GM18498 (cell line): ENCODE data around the gene COL9A2.

Source experiments
- ATAC-seq: cut with Tn5 transposase; IDR thresholded peaks from one replicate; pipeline ENCODE4 v1.9.1; 2021; ENCODE audit warnings: mild to moderate bottlenecking, moderate library complexity; ENCODE audit not compliant: unreplicated experiment

The COL9A2 gene

DNA sequence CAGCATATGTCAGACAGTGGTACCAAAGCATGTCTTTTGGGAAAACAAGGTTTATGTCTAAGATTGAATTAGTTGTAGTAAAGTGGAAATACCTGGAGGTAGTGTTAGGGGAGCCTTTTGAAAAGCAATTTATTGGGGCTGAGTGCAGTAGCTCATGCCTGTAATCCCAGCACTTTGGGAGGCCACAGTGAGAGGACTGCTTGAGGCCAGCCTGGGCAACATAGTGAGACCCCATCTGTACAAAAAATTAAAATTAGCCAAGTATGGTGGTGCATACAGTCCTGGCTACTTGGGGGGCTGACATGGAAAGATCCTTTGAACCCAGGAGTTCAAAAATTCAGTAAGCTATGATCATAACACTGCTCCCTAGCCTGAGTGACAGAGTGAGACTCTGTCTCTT is 51.8 kb downstream of the COL9A2 start:
- ATAC-seq: no peak

DNA sequence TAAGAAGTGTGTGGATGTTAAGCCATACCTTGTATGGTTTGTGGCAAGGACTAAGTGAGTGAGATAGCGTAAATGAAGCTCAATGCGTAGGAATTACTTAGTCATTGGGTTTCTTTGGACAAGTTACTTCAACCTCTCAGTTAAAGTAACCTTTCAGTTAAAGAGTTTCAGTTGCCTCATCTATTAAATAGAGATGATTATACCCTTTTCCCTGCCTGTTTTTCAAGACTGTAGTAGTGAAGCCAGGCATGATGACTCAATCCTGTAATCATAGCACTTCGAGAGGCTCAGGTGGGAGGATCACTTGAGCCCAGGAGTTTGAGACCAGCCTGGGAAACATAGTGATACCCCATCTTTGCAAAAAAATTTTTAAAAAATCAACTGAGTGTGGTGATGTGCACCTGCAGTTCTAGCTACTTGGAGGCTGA is 52.7 kb downstream of the COL9A2 start:
- no peak for ATAC-seq

DNA sequence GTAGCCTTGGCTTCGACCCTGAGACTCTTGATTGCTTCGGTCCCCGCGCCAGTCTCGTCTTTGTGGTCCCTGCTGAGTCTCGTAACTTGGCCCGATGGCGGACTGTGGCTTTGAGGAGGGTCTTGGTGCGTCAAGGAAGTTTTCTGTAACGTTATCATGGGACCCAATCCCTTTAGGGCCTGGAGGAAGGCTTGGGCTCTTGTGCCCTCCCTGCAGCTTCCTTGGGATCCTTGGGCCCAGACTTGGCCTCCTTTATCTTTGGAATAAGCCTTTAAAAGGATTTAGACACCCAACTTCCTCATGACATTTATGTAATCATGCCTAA is 58.7 kb downstream of the COL9A2 start:
- no peak for ATAC-seq

DNA sequence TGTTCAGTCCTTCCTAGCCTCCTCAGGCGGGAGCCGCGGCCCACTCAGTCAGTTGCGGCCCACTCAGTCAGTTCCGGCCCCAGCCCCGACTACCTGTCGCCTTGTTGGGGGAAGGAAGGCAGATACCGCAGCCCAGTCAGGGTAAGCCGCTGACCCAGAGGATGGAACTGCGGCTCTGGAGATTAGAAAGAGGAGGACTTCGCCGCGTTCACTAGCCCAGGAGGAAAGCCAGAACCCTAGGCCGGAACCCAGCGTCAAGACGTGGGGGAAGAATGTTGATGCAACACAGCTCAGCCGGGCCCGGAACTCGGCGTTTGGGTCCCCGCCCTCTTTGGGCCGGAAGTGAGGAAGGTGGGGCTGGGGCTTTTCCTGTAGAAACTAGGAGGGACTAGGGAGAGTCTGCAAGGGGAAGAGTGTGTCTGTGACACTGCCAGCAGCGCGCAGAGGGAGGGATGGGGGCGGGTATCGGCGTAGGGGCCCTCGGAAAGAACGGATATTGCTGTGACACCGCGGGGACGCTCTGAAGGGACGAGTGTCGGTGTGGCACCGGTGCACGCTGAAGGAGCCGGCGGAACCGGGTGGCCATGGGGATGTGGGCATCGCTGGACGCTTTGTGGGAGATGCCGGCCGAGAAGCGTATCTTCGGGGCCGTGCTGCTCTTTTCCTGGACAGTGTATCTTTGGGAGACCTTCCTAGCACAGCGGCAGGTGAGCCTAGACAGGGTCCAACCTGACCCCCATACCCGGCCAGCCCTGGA is 59.2 kb downstream of the COL9A2 start, which contains the start of gene ZMPSTE24:
Gene ZMPSTE24 (plus strand): TSS at position 549 of the 757 bp plus-strand sequence. CDS start 36 bp downstream, at position 585.
- peak; percentile 91 for ATAC-seq

DNA sequence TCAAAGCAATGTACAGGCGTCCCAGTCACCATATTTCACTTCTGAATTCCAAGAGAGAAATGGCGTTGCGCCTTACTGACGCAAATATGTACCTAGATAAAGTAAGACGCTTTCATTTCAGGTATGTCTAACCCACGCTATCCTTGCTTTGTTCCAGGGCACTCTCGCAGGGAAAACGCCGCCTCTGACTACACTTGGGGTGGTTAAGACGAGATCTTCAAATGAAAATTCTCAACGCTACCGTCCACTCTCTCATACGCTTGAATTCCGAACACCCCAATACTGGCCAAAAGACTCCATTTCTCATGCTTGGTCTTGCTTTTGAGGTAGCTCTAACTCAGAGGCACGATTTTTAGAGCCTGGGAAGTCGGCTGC is 59.8 kb downstream of the COL9A2 start:
- no peak for ATAC-seq

DNA sequence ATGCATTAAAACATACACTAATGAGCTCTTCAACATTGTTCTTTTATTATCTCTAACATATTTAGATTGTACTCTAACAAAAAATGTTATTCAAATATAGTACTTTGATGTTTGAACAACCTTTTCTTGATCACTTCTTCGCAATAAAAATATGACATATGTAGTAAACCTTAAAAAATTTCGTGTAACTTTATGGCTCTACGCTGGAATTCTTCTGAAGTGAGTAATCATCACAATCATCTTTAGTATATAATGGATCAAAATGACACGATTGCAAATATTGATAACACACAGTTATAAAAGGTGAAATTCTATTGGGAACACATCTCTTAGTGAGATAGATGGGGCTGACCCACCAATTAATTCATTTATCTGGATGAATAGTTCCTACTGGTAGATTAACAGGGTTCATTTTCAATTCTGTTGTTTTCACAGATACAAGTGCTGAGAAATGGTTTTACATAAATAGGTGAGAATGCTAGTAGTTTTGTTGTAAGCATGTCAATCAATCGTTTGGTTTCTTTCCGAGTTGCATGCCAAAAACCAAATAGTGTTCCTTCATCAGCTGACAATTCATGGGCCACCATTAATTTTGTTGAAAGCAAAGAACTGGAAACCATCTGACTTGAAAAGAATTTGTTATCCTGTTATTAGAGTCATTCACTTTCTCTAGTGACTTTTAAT is 60.5 kb downstream of the COL9A2 start:
- ATAC-seq: no peak

DNA sequence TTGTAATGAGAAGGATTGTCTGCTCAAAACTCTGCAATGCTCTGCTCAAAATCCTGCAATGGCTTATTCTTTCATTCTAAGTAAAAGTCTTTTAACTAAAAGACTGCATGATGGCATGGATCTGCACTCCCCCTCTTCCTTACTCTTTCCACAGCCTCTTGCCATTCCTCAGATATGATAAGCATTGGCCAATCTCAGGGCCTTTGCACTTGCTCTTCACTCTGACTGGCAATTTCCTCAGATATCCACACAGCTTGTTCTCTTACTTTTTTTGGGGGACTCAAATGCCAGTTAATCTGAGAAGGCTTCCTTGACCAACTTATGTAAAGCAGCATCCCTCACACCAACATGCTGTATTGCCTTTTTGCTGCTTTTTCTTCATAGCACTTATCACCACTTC is 61.9 kb downstream of the COL9A2 start:
- ATAC-seq: no peak

DNA sequence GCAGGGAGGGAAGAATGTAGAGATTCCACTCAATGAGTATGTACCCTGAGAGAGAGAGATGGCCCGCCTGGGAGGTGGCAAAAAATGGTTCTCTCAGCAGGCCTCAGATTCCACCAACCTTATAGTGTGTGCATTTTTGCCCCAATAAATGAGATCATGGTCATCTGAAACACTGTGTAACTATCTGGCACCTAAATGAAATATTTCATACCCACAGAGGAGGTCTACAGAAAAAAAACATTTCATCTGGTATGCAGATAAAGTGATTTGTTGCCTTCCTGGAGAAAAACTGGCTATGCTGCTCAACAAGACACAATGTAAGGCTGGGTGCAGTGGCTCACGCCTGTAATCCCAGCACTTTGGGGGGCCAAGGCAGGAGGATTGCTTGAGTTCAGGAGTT is 64.5 kb downstream of the COL9A2 start:
- no peak for ATAC-seq

DNA sequence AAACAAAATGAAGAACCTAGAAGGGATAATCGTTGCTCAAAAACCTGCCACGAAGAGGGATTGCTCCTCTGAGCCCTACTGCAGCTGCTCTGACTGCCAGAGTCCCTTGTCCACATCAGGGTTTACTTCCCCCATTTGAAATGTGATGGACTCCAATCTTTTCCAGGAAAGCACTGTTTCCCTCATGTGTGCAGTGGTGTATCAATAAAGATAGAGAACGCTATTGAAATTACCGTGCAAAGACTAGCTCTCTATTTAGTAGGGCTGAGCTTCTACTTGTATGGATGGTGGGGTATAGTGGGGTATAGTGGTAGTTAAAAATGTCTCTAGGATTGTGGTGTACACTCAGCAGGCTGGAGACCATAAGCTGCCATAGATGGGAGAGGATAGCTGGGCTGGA is 65.6 kb downstream of the COL9A2 start:
- ATAC-seq: no peak
